Suprapubic skin (tissue), 4 donors: ENCODE measurements around the gene H2BW2. TPM values are rescaled to one million over a fixed set of nuclear protein-coding genes. Genes with fewer than 3 reads are reported as not detected.
"Not testable (repeated sequence)": the region's sequence is repeated elsewhere in the genome, so short reads cannot be mapped to it uniquely, and the experiment has no call there.

Source experiments
- DNase-seq, 2 donors: peaks; one replicate each; pipeline ENCODE4 v3.0.0-alpha.2; 2019; ENCODE audit warnings: low spot score in 2 of 2
- H3K27ac ChIP-seq: fragments of 200-600 bp; sonication (generic); one replicate; pipeline ENCODE4 v1.5.1; 2019
- H3K27me3 ChIP-seq: fragments of 200-600 bp; sonication (generic); one replicate; pipeline ENCODE4 v1.5.1; 2019
- H3K36me3 ChIP-seq: fragments of 200-600 bp; sonication (generic); one replicate; pipeline ENCODE4 v1.5.1; 2019
- H3K4me1 ChIP-seq: fragments of 200-600 bp; sonication (generic); one replicate; pipeline ENCODE4 v1.5.1; 2019
- H3K4me3 ChIP-seq: fragments of 200-600 bp; sonication (generic); one replicate; pipeline ENCODE4 v1.5.1; 2019; ENCODE audit warnings: mild to moderate bottlenecking
- H3K9me3 ChIP-seq: fragments of 200-600 bp; sonication (generic); one replicate; pipeline ENCODE4 v1.5.1; 2019
- EP300 ChIP-seq: sonication (generic); formaldehyde crosslinking; IDR thresholded peaks from one replicate; pipeline ENCODE4 v1.6.1; 2017; ENCODE audit warnings: antibody characterized with exemption
- POLR2A ChIP-seq, 2 donors: fragments of 450-650 bp; IDR thresholded peaks; one replicate each; pipeline ENCODE4 v1.6.1; 2017; ENCODE audit warnings: antibody characterized with exemption in 2 of 2, mild to moderate bottlenecking in 2 of 2, moderate library complexity in 2 of 2
- POLR2AphosphoS5 ChIP-seq, 3 donors: sonication (generic); formaldehyde crosslinking; IDR thresholded peaks; one replicate each; pipeline ENCODE4 v1.6.1; 2017; ENCODE audit warnings: antibody characterized with exemption in 3 of 3
- WGBS: methylation state at CpG from one replicate; pipeline ENCODE4 v1.1.5; 2018; 5-methylcytosine and 5-hydroxymethylcytosine counted together
- total RNA-seq, 4 donors: library from RNA; depleted of rRNA; stranded (reverse); fragments of >200 nt; gene quantifications; one replicate each; pipeline ENCODE4 v1.1.0, GENCODE V29; 2016
- TF ChIP-seq, protein P1 (sequence below), 2 donors: fragments of 200-600 bp in 1 of 2; fragments of 450-650 bp in 1 of 2; sonication (generic) in 1 of 2; IDR thresholded peaks; one replicate each; pipeline ENCODE4 v1.5.1; 2016 to 2019; ENCODE audit warnings: antibody characterized with exemption in 2 of 2, mild to moderate bottlenecking in 1 of 2, moderate library complexity in 1 of 2

H2BW2 gene
- not detected for total RNA-seq

- H3K9me3 ChIP-seq, result no peaks in the 10 kb centered on the region
- H3K27me3 ChIP-seq, result no peaks in the 10 kb centered on the region
- TF ChIP-seq POLR2AphosphoS5 (IDR thresholded peaks at IDR 0.05) (no peak), POLR2A (IDR thresholded peaks at IDR 0.05) (no peak), EP300 (no peak)
- TF ChIP-seq, protein P1, sequence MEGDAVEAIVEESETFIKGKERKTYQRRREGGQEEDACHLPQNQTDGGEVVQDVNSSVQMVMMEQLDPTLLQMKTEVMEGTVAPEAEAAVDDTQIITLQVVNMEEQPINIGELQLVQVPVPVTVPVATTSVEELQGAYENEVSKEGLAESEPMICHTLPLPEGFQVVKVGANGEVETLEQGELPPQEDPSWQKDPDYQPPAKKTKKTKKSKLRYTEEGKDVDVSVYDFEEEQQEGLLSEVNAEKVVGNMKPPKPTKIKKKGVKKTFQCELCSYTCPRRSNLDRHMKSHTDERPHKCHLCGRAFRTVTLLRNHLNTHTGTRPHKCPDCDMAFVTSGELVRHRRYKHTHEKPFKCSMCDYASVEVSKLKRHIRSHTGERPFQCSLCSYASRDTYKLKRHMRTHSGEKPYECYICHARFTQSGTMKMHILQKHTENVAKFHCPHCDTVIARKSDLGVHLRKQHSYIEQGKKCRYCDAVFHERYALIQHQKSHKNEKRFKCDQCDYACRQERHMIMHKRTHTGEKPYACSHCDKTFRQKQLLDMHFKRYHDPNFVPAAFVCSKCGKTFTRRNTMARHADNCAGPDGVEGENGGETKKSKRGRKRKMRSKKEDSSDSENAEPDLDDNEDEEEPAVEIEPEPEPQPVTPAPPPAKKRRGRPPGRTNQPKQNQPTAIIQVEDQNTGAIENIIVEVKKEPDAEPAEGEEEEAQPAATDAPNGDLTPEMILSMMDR (IDR thresholded peaks at IDR 0.05), result no peak
- no peak within 1 kb of the TSS for H3K4me3 ChIP-seq
- no peaks in the 10 kb centered on the region for H3K36me3 ChIP-seq
- H3K4me1 ChIP-seq, result no peaks in the 10 kb centered on the region
- 98% methylated on average over 14 of the region's 39 CpGs for WGBS
- DNase-seq, result no peak
- H3K27ac ChIP-seq, result no peak within 1 kb of the TSS
Observed at GRCh38 chrX:104039689-104040505, at the start of gene H2BW2. TSS of gene H2BW2 (plus strand) at chrX:104039956. CDS start at chrX:104039995, 39 bp downstream.

- 49% methylated on average over 5 of the region's 5 CpGs for WGBS
- Histone ChIP-seq H3K9me3 (no peaks in the 10 kb centered on the region), H3K27me3 (no peaks in the 10 kb centered on the region), H3K4me1 (no peaks in the 10 kb centered on the region), H3K4me3 (no peak overlapping the region), H3K36me3 (no peaks in the 10 kb centered on the region), H3K27ac (no peak overlapping the region)
- DNase-seq, result no peak
- TF ChIP-seq, protein P1 (IDR thresholded peaks at IDR 0.05), result no peak
- no peak for TF ChIP-seq POLR2A (IDR thresholded peaks at IDR 0.05)
Observed at GRCh38 chrX:103999234-103999633, 40.5 kb upstream of the H2BW2 start.

GRCh38 chrX:104008831-104009230, 30.9 kb upstream of the H2BW2 start:
- no peaks in the 10 kb centered on the region for H3K36me3 ChIP-seq
- H3K9me3 ChIP-seq, result no peaks in the 10 kb centered on the region
- H3K27ac ChIP-seq, result no peak overlapping the region
- no peak overlapping the region for H3K4me3 ChIP-seq
- DNase-seq, result no peak
- WGBS, result 60% methylated on average over 5 of the region's 5 CpGs
- H3K4me1 ChIP-seq, result no peaks in the 10 kb centered on the region
- TF ChIP-seq, protein P1 (IDR thresholded peaks at IDR 0.05), result no peak
- no peak for TF ChIP-seq POLR2AphosphoS5 (IDR thresholded peaks at IDR 0.05)
- TF ChIP-seq POLR2A (IDR thresholded peaks at IDR 0.05), result no peak
- no peak for TF ChIP-seq EP300
- peaks cover 4% of the 10 kb centered on the region for H3K27me3 ChIP-seq

GRCh38 chrX:104013158-104013557, 26.6 kb upstream of the H2BW2 start:
- no peaks in the 10 kb centered on the region for H3K27me3 ChIP-seq
- no peak for DNase-seq
- H3K4me3 ChIP-seq, result no peak overlapping the region
- no peak for TF ChIP-seq EP300
- TF ChIP-seq POLR2AphosphoS5 (IDR thresholded peaks at IDR 0.05), result no peak
- H3K27ac ChIP-seq, result no peak overlapping the region
- no peaks in the 10 kb centered on the region for H3K36me3 ChIP-seq
- H3K4me1 ChIP-seq, result no peaks in the 10 kb centered on the region
- no peaks in the 10 kb centered on the region for H3K9me3 ChIP-seq
- WGBS, result 94% methylated on average over 11 of the region's 24 CpGs

DNA sequence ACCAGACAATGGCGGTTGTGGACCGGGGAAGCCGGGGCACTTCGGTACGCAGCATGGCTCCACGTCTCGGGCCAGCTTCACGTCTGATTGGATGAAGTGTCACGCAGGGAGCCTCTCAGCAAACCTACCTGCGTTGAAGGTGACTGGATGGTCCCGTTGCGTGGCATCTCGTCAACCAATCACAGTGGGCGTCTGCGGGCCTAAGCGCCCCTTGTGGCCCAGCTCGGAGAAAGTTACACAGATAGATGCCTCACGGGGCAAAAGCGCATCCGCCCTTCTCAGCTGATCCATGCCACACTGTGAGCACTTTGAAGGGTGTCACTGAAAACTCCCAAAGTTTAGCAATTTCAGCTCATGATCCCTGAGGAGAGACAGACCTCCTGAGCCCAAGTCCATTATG, 26.1 kb upstream of the H2BW2 start, which contains the start of gene H2BW1:
TSS of gene H2BW1 (minus strand) at position 103 of the 400 bp plus-strand sequence. CDS start 132 bp downstream, outside the sequence.
- Histone ChIP-seq H3K4me3 (no peak within 1 kb of the TSS), H3K36me3 (no peaks in the 10 kb centered on the region), H3K27me3 (no peaks in the 10 kb centered on the region), H3K4me1 (no peaks in the 10 kb centered on the region), H3K27ac (no peak within 1 kb of the TSS), H3K9me3 (no peaks in the 10 kb centered on the region)
- TF ChIP-seq EP300 (no peak), POLR2AphosphoS5 (IDR thresholded peaks at IDR 0.05) (no peak), POLR2A (IDR thresholded peaks at IDR 0.05) (no peak)
- TF ChIP-seq, protein P1 (IDR thresholded peaks at IDR 0.05), result no peak
- WGBS, result 93% methylated on average over 6 of the region's 20 CpGs
- no peak for DNase-seq

GRCh38 chrX:104015576-104015975, 24.2 kb upstream of the H2BW2 start:
- WGBS, result 48% methylated on average over 8 of the region's 8 CpGs
- H3K4me1 ChIP-seq, H3K27me3 ChIP-seq, H3K9me3 ChIP-seq, H3K4me3 ChIP-seq, H3K27ac ChIP-seq, H3K36me3 ChIP-seq, DNase-seq: not testable (repeated sequence)
